Type B pancreatic cell (in vitro differentiated cells): ENCODE measurements around the gene POLR1A. TPM values are rescaled to one million over a fixed set of nuclear protein-coding genes. Genes with fewer than 3 reads are reported as not detected.

Experiments
- DNase-seq: peaks from one replicate; pipeline ENCODE4 v3.0.0; 2021; ENCODE audit warnings: mixed read lengths; ENCODE audit not compliant: unreplicated experiment; ENCODE audit errors: extremely low spot score
- H3K27ac Mint-ChIP-seq: 2 replicates; pipeline ENCODE4 v1.8.0; 2021; ENCODE audit warnings: mild to moderate bottlenecking, mixed read lengths
- H3K27me3 Mint-ChIP-seq: 2 replicates; pipeline ENCODE4 v1.8.0; 2021; ENCODE audit warnings: mixed read lengths
- H3K36me3 Mint-ChIP-seq: 2 replicates; pipeline ENCODE4 v1.8.0; 2021; ENCODE audit warnings: mixed read lengths
- H3K4me1 Mint-ChIP-seq: one replicate; pipeline ENCODE4 v1.8.0; 2021; ENCODE audit warnings: mixed read lengths; ENCODE audit not compliant: unreplicated experiment
- H3K4me3 Mint-ChIP-seq: 2 replicates; pipeline ENCODE4 v1.8.0; 2021; ENCODE audit warnings: mild to moderate bottlenecking, mixed read lengths
- H3K9me3 Mint-ChIP-seq: 2 replicates; pipeline ENCODE4 v1.8.0; 2021; ENCODE audit warnings: mixed read lengths
- total RNA-seq: library from RNA; stranded (reverse); gene quantifications from 2 replicates; pipeline ENCODE4 v1.2.1, GENCODE V29; 2021; ENCODE audit warnings: low replicate concordance
- TF ChIP-seq, protein P1 (sequence below): fragments of 200-600 bp; sonication (generic); conservative IDR thresholded peaks from 2 replicates; pipeline ENCODE4 v1.5.0; 2021; ENCODE audit warnings: antibody characterized with exemption, mild to moderate bottlenecking

POLR1A gene
- total RNA-seq, 1 donor from 2014 or later, result 57.6 TPM

- Mint-ChIP-seq H3K27ac (peak overlapping the region; percentile 79), H3K4me3 (peak overlapping the region; percentile 2)
These were observed 67.9 kb downstream of the POLR1A start for GRCh38 chr2:86037795-86038192.

DNA sequence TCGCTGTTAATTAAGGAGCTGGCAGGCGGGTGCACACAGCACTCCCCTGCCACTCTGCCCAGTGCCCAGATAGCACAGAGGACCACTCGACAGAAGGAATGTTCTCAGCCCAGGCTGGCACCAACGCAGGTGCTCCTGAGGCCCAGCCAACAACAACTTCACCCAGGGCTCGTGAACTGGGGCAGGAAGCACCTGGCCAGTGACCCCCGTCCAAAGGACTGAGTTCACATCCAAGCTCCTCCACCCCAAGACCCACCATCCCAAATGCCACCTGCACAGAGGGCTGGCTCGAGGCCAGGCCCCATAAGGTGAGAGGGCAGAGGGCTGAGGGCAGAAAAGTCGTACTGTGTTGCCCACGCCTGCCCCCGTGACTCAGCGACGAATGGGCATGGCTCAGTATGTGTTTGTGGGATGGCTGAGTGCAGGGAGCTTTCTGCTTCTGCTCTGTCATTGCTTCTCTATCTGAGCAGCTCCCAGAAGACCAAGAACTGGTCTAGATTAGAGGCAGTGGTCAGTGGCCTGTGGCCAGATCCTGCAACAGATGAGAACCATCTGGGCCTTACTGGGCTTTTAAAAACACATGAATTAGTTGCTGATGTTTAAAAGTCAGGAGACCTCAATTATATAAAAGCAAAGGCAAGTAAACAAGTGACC is 68.4 kb downstream of the POLR1A start:
- Mint-ChIP-seq H3K36me3 (peaks cover 19% of the 10 kb centered on the region), H3K27me3 (no peaks in the 10 kb centered on the region), H3K27ac (peak overlapping the region; percentile 87), H3K9me3 (no peaks in the 10 kb centered on the region), H3K4me1 (peaks cover 23% of the 10 kb centered on the region), H3K4me3 (no peak overlapping the region)
- TF ChIP-seq, protein P1, sequence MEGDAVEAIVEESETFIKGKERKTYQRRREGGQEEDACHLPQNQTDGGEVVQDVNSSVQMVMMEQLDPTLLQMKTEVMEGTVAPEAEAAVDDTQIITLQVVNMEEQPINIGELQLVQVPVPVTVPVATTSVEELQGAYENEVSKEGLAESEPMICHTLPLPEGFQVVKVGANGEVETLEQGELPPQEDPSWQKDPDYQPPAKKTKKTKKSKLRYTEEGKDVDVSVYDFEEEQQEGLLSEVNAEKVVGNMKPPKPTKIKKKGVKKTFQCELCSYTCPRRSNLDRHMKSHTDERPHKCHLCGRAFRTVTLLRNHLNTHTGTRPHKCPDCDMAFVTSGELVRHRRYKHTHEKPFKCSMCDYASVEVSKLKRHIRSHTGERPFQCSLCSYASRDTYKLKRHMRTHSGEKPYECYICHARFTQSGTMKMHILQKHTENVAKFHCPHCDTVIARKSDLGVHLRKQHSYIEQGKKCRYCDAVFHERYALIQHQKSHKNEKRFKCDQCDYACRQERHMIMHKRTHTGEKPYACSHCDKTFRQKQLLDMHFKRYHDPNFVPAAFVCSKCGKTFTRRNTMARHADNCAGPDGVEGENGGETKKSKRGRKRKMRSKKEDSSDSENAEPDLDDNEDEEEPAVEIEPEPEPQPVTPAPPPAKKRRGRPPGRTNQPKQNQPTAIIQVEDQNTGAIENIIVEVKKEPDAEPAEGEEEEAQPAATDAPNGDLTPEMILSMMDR, result no peak
- DNase-seq, result no peak

More at GRCh38 chr2:86037795-86038192, 67.9 kb downstream of the POLR1A start:
- TF ChIP-seq, protein P1, result no peak
- no peaks in the 10 kb centered on the region for H3K9me3 Mint-ChIP-seq
- peaks cover 21% of the 10 kb centered on the region for H3K36me3 Mint-ChIP-seq
- no peaks in the 10 kb centered on the region for H3K27me3 Mint-ChIP-seq
- H3K4me1 Mint-ChIP-seq, result peaks cover 23% of the 10 kb centered on the region
- DNase-seq, result no peak

GRCh38 chr2:86036669-86037138 is 69.0 kb downstream of the POLR1A start:
- H3K27ac Mint-ChIP-seq, result peak overlapping the region; percentile 87
- peaks cover 19% of the 10 kb centered on the region for H3K36me3 Mint-ChIP-seq
- DNase-seq, result no peak
- peak overlapping the region; percentile 74 for H3K4me3 Mint-ChIP-seq
- H3K27me3 Mint-ChIP-seq, result no peaks in the 10 kb centered on the region
- no peaks in the 10 kb centered on the region for H3K9me3 Mint-ChIP-seq
- H3K4me1 Mint-ChIP-seq, result peaks cover 23% of the 10 kb centered on the region
- TF ChIP-seq, protein P1, result no peak

DNA sequence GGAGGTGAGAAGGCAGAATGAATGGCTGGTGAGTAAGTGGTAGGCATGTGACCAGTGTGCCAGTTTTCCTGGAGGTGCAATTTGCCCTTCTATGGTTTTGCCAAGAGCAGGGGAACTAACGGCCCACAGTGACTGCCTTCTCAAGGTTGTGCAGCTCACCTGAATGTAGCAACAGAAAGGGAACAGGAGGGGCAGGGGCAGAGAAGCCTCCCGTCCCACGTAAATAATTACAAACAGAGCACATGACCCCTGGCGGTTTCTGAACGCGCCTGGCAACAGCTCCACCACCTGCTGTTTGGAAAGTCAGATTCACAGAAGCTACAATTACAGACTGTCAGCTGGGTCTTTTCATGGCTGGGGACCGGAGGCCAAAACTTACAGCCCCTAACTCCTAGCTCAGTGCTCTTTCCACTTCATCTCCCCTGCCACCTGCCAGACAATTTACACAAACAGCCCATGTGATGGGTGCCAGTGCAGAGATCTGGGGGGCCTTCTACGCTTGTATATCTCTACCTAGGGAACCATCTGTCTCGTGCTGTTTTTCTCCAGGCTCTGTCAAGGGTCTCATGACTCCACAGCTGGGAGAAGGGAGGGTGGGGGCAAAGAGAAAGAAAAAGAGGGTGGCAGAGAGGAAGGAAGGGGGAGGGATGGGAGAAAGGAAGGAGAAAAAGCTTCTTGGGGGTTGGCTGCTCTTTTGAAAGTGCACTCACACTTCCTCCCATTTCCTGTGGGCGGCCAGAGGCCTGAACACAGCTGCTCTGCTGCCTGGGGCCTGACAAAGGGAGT is 69.6 kb downstream of the POLR1A start:
- Mint-ChIP-seq H3K9me3 (no peaks in the 10 kb centered on the region), H3K4me3 (peak overlapping the region; percentile 74), H3K27me3 (no peaks in the 10 kb centered on the region), H3K4me1 (peaks cover 23% of the 10 kb centered on the region), H3K27ac (peak overlapping the region; percentile 87), H3K36me3 (peaks cover 19% of the 10 kb centered on the region)
- no peak for DNase-seq
- TF ChIP-seq, protein P1, result peak; percentile 60

- H3K27me3 Mint-ChIP-seq, result no peaks in the 10 kb centered on the region
- no peak overlapping the region for H3K4me3 Mint-ChIP-seq
- TF ChIP-seq, protein P1, result no peak
- no peak for DNase-seq
- peak overlapping the region; percentile 87 for H3K27ac Mint-ChIP-seq
- peaks cover 13% of the 10 kb centered on the region for H3K36me3 Mint-ChIP-seq
- no peaks in the 10 kb centered on the region for H3K9me3 Mint-ChIP-seq
- H3K4me1 Mint-ChIP-seq, result peaks cover 23% of the 10 kb centered on the region
These were observed 70.3 kb downstream of the POLR1A start for GRCh38 chr2:86035376-86035882.
